HG03460 (cell line): ENCODE results near the gene ST3GAL3.

Experiments
- ATAC-seq: cut with Tn5 transposase; IDR thresholded peaks from one replicate; pipeline ENCODE4 v1.9.1; 2021; ENCODE audit not compliant: unreplicated experiment

Gene ST3GAL3, protein sequence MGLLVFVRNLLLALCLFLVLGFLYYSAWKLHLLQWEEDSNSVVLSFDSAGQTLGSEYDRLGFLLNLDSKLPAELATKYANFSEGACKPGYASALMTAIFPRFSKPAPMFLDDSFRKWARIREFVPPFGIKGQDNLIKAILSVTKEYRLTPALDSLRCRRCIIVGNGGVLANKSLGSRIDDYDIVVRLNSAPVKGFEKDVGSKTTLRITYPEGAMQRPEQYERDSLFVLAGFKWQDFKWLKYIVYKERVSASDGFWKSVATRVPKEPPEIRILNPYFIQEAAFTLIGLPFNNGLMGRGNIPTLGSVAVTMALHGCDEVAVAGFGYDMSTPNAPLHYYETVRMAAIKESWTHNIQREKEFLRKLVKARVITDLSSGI

DNA sequence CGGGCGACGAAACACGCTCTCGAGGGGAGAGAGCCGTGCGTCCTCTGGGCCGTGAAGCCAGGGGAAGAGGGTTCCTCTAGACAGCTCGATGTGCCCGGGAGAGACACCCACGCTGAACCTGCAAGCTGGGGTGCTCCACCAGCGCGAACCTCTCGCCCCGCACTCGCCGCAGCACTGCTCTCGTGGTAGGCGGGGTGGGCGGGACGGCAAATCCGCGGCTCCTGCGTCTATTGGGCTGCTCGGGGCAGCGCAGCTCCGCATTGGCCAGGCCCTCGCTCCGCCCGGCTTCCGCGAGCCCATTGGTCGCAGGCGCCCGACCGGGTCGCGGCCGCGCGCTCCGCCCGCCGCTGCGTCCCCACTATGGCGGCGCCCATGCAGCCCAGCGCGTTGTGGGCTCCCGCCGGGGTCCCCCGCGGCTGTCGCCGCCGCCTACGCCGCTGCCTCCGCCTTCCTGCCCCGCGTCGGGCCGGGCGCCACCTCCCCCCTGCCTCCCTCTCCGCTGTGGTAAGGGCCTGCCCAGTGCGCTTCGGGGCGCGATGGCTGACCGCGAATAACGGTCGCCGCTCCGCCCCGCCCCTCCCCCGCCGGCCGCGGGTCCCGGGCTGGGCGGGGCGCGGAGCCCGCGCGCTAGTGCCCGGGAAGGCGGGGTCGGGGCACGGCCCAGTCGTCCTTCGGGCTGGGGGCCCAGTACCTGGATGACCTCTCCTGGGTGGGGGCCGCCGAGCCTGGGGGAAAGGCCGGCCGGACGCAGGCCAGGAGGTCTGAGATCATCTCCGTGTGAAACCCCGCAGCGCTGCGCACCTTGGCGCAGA lies at the start of gene ST3GAL3:
TSS of gene ST3GAL3 (plus strand) at position 347 of the 812 bp plus-strand sequence. CDS start 28,727 bp downstream, outside the sequence.
- ATAC-seq, result peak; percentile 95

DNA sequence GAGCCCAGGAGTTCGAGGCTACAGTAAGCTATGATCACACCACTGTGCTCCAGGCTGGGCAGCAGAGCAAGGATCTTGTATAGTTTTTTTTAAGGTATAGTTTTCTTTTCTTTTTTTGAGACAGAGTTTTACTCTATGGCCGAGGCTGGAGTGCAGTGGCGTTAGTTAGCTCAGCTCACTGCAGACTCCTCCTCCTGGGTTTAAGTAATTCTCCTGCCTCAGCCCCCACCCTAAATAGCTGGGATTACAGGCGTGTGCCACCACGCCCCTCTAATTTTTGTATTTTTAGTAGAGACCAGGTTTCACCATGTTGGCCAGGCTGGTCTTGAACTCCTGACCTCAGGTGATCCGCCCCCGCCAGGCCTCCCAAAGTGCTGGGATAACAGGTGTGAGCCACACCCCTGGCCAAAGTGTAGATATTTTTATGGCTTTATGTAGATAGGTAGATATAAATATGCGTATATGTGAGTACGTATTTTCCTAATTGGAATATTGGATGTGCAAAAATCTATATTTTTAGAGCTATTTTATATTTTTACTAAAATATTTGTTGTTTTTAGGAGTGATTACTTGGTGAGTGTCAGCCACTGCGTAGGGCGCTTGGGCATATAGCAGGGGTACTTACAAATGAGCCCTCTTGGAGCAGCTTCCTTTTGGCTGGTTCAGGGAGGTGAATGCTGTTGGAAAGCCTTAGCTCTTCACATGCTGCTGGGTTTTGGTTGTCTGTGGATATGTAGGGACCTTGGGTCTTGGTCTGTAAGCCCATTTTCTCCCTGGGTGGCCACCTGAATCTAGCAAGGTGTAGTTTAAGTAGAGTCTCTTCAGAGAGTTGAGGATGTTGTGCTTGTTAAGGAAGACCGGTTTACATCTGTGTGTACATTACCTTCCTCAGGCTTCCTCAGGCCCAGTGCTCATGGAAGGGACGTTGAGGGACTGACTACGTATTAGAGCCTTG lies 47.8 kb upstream of the ST3GAL3 start:
- no peak for ATAC-seq

DNA sequence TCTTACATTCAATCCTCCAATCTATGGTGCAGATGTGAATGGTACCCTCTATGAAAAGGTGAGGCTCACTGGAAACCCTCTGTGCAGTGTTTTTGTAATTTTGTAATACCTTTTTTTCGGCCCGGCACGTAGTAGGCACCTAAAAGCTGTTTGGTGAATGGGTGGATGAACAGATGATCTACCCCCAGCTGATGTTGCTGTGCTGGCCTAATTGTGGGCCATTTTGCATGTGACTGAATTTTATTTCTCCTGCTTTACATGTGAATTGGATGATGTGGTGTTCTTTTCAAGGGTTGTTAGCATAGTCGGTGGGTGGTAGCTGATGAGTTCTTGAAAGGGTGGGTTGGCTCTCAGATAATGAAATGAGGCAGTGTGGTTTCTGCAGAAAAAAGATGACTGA lies 47.0 kb upstream of the ST3GAL3 start:
- ATAC-seq, result no peak

DNA sequence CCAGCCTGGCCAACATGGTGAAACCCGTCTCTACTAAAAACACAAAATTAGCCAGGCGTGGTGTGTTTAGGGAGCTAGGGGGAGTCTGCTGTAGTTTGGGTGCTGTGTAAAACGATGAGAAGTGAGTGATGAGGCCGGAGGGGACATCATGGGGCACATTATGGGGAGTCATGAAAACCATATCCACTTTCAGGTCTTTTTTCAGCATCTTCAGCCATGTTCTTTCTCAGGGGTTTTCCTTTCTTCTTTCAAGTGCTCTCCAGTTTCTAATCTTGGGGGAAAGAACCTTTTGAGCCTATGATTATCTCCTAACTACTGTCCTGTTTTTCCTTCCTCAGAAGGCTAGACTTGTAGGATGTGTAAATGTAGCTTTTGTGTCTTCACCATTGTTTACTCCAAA lies 43.0 kb upstream of the ST3GAL3 start:
- no peak for ATAC-seq

DNA sequence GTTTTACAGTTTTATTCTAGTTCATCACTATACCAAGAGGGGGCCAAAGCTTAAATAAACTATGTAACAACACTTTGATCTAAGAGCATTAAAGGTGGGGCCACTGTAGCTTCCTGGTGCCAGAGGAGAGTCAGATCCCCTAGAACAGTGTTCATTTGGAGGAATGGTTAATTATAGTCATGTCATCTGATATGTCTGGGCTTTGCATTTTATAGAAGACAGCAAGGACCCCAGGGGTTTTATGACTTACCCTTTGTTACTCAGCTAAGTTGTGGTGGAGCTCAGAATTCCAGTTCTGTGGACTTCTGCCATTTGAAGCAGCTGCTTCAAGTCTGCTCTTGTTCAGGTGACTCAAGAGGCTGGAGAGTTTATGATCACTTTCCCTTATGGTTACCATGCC lies 40.7 kb upstream of the ST3GAL3 start:
- ATAC-seq, result no peak

DNA sequence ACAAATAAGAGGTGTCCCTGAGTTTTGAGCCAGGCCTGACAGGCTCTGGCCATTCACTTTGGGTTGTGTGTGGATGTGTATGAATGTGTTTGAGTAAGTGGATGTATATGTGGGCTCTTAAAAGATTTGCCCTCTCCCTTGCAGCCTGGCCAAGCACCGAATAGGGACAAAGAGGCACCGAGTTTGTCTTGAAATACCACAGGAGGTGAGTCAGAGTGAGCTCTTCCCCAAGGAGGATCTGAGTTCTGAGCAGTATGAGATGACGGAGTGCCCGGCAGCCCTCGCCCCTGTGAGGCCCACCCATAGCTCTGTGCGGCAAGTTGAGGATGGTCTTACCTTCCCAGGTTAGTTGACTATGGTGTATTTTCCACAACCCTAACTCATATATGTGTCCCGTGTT lies 38.4 kb upstream of the ST3GAL3 start:
- no peak for ATAC-seq

DNA sequence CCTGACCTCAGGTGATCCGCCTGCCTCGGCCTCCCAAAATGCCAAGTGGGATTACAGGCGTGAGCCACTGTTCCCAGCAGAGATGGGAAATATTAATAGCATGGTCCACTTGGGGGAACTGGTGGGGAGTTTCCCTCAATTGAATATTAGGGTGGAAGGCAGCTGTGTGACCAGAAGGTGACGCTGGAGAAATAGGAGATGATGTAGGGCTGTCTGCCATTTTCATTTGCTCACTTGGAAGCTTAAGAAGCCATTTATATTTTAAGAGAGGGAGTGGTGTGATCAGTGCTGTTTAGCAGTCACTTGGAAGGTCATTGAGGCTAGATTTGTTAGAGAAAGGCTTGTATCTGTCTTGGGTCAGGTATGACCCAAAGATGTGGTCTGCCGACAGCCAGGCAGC lies 37.5 kb upstream of the ST3GAL3 start:
- no peak for ATAC-seq

DNA sequence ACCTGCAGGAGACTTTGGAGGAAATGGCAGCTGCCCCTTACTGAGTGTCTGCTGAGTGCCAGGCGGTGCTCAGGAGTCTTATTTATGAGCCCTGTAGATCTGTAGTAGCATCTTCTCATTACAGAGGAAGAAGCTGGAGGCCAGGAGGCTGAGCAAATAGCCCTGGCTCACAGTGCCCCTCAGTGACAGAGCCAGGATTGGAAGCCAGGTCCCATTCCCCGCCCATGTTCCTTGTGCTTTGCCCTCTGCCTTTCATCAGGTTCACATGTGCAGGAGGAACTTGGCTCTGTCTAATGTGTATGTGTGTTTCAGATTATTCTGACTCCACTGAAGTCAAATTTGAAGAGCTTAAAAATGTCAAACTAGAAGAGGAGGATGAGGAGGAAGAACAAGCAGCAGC lies 36.1 kb upstream of the ST3GAL3 start:
- no peak for ATAC-seq

DNA sequence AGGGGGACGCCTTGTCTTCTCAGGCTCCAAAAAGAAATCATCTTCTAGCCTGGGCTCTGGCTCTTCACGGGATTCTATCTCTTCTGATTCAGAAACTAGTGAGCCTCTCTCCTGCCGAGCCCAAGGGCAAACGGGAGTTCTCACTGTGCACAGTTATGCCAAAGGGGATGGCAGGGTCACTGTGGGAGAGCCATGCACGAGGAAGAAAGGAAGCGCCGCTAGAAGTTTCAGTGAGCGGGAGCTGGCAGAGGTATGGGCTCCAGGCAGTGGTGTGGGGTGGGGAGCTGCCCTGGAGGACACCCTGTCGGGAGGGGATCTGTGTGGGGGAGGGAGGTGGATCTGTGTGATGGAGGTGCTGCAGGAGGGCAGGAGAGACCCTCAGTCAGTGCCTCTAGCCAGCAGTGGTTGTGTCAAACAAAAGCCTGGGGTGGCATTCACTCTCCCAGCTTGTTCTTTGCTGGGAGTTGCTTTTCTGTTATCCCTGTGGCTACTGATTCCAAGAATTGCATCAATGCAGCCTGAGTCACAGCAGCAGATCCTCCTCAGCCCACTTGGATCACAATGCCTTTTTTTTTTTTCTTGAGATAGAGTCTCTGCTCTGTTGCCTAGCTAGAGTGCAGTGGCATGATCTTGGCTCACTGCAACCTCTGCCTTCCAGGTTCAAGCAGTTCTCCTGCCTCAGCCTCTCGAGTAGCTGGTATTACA lies 35.6 kb upstream of the ST3GAL3 start:
- no peak for ATAC-seq

DNA sequence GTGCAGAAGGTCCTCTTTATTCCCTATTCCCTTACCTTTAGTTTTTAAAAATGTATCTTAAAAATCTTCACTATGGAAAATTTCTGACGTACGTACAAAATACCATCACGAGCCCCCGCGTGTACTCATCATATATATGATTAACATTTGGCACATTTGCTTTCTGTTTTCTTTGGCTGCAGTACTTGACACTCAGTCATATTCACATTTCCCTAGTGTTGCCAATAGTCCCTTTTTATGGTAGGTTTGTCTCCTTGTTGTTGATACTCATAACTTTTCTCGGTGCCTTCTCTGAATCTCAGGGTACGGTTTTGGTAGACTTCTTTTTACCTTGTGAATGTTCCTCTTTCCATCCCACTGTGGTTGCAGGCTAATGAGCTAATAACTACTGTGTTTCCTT lies 34.1 kb upstream of the ST3GAL3 start:
- ATAC-seq, result no peak

DNA sequence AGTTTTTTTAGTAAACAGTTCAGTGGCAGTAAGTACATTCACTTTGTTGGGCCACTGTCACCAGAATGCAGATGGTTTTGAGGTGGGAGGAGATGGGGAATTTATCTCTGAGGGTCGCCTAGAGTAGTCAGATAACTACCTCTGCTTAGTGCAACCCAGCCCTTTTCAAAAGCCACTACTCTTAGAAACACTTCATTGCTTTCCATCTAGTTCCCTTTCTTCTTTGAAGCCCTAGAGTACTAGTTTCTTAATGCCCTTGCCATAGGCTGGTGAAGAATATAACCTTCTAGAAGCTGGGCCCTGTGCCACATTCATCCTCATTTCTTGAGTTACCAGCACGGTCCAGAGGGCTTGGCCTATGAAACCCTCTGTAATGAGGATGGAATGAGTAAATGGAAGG lies 28.4 kb upstream of the ST3GAL3 start:
- no peak for ATAC-seq

DNA sequence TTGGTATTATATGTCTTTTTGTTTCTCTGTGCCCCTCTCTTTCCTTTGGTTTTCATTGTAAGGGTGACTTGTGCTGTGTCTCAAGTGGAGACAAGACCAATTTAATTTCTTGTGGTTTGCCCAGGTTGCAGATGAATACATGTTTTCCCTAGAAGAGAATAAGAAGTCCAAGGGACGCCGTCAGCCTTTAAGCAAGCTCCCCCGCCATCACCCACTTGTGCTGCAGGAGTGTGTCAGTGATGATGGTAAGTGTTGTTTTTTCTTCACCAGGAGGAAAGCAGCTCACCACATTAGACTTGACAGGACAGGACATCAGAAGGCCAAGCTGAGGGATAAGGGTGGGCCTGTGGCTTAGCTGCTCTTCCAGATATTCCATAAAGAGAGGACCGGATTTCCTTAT lies 23.8 kb upstream of the ST3GAL3 start:
- no peak for ATAC-seq

DNA sequence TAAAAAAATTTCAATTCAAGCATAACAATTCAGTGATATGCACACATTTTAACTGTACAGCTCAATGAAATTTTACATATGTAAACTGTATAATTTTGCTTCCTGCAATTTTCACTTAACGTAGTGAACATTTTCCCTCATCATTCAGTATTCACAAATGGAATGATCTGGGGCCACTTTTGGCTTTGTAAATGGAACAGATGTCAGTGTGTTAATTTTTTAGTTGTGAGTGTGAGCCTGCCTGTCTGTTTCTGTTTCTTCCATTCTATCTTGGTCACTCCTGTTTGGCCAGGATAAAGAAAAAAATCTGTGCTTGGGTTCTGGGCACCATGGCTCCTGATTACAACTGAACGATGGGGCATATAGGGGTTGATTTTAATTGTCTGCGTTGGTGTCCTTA lies 20.5 kb upstream of the ST3GAL3 start:
- no peak for ATAC-seq

DNA sequence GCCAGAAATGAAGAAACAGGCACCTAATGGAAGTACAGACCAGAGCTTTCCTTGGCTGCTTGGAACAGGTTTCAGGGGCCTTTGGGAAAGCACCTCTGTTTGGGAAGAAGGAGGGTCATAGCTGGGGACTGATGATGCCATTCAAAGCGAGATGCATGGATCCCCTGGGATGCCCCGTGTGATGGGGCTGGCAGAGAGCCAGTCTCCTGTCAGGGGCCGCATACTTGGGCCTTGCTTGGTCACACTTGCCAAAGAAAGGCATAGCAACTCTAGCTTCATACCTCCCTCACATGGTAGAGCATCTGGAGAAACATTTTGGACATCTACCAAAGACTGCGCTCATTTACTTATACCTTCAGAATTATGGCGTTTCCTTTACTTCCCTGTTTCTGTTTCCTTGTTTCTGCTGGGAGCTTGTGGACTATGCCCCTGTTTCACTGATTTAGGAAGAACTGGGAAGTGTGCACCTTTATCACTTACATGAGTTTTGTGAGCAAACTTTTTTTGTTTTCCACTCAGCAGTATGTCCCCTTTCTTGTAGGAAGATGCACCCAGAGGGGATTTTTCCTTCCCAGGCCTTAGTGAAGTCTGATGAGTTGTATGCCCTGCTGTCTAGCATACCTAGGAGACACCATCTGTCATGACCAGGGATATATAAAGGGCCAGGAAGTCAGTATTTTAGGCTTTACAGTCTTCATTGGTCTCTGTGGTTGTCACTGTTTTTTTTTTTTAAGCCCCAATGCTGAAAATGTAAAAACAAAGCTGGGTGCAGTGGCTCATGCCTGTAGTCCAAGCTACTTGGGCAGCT lies 19.8 kb upstream of the ST3GAL3 start:
- no peak for ATAC-seq

DNA sequence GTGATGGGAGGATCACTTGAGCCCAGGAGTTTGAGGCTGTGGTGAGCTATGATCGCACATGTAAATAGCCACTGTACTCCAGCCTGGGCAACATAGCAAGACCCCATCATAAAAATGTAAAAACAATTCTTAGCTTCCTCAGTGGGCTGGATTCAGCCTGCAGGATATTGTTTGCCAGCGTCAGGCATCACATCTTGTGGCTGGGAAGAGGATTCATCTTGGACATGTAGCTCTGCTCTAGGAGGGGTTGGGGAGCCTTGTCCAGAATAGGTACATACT lies 19.3 kb upstream of the ST3GAL3 start:
- ATAC-seq, result no peak

DNA sequence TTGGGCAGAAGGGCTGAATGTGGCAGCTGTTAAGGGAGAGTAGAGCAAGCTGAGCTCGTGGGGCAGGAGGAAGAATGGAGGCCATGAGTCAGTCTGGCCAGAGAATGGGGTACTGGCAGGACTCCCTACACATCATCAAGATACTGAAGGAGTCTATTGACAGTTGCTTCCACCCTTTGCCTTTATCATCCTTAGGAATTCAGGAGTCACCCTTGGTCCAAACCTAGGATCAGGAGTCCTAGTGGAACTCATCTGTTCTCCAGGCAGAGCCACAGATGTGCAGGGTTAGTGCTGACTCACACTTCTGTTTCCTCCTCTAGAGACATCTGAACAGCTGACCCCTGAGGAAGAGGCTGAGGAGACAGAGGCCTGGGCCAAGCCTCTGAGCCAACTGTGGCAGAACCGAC lies 18.7 kb upstream of the ST3GAL3 start:
- ATAC-seq, result no peak

DNA sequence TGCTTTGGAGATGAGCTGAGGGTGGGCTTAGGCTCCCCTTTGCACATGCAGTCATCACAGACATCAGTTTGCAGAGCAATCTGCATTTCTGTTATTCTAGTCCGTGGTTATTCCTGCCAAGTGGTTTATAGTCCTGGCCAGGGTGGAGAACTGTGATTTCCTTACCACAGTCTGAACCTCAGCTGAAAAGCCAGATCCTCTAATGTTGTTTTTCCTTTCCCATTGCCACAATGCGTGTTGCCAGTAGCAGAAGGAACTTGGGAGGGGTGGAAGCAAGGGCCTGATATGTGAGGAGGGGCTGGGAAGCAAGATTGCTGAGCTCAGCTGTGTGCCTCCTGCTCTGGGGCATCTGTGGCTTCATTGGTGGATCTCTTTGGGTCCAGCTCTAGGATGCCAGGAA lies 18.0 kb upstream of the ST3GAL3 start:
- ATAC-seq, result no peak

DNA sequence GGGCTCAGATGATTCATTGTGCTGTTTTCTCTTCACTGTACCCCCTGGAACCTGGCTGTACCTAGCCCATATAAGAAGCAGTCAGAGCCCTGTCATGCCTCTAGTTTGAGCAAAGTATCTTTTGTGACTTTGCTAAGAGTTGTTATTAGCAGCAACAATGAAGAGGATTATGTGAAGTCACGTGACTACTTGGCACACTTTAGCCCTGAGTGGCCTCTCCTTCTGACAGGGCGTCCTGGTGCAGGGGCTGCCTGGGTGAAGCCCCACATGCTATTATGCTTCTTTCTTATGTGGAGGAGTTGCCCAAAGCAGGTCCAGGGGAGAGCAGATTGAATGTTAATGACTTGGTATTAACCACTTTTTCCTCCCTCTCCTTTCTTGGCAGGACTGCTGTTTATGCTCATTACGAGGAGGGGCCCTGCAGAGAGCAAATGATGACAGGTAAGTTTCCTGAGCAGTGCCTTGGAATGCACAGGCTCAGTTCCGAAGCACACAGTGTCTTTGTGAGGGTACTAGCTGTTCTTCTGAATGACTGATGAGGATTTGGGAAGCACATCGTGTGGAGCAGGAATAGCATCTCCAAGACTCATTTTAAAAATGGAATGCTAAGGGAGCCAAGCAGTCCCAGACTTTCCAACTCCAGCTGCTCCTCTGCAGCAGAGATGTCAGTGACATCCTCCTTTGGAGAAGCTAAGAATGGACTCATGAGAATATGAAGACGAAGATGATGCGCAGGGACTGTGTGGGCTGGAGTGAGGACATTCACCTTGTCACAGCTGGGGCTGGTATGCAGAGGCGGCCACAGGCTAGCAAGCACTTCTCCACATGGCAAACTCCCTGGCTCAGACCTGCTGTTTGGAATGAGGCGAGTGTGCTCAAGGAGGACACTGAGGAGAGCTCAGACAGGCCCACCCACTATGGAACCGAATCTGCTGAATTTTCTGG lies 15.2 kb upstream of the ST3GAL3 start:
- ATAC-seq, result no peak

DNA sequence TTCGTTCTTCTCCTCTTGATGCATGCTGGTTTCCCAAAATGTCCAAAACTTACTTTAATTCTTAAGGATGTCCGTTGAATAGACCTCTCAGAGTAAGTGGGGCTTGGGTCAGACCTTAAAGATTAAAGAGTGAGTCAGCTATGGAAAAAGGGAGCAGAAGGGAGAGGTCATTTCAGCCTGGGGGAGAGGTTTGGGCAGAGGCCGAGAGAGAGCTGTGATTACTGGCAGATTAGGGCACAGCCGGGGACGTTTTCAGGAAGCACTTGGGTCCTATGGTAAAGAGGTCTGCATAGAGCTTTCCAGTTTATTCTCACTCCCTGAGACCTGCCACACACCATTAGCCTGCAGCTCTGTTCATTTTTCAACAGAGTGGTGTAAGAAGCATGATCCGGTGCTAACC lies 14.0 kb upstream of the ST3GAL3 start:
- no peak for ATAC-seq
